ENCODE data around the gene ZFAND2A.
A peak's percentile ranks its signal among the peaks of the same experiment; 100 is the strongest.
"Not testable (repeated sequence)": the region's sequence is repeated elsewhere in the genome, so short reads cannot be mapped to it uniquely, and the experiment has no call there.

The ZFAND2A gene

DNA sequence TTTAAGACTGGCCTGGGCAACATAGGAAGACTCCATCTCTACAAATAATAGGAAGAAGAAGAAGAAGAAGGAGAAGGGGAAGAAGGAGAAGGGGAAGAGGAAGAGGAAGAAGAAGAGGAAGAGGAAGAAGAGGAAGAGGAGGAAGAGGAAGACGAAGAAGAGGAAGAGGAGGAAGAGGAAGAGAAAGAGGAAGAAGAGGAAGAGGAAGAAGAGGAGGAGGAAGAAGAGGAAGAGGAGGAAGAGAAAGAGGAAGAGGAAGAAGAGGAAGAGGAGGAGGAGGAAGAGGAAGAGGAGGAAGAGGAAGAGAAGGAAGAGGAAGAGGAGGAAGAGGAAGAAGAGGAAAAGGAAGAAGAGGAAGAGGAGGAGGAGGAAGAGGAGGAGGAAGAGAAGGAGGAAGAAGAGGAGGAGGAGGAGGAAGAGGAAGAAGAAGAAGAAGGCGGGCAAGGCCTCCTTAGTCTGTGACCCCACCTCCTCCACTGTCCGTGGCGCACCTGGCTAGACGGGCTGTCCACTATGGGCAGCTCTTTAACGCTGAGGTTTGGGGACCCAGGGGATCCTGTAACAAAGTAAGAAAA lies 28.8 kb upstream of the ZFAND2A start:
- no peak for FAIRE-seq
- TF ChIP-seq POLR2A (IDR thresholded peaks at IDR 0.05; ENCODE audit: low read depth, low read length): no peak
- DNase-seq (ENCODE audit: insufficient read length, low spot score): no peak

DNA sequence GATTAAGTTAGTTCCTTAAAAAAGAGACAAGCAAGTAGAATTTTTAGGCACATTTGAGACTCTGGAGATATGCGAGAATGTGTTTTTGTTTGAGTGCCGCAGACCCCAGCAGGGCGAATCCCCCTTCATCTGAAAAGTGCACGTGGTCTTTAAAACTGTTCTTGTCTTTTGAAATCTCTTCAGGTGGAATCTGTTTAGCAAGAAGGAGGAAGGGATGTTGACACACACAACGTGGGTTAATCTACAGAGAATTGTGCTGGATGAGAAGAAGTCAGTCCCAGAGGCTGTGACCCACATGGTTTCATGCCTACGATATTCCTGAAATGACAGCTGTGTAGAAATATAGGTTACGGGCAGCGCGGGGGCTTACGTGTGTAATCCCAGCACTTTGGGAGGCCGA lies 27.1 kb upstream of the ZFAND2A start:
- FAIRE-seq (no peak), DNase-seq (ENCODE audit: insufficient read length, low spot score) (no peak)
- TF ChIP-seq POLR2A (IDR thresholded peaks at IDR 0.05; ENCODE audit: low read depth, low read length): no peak

DNA sequence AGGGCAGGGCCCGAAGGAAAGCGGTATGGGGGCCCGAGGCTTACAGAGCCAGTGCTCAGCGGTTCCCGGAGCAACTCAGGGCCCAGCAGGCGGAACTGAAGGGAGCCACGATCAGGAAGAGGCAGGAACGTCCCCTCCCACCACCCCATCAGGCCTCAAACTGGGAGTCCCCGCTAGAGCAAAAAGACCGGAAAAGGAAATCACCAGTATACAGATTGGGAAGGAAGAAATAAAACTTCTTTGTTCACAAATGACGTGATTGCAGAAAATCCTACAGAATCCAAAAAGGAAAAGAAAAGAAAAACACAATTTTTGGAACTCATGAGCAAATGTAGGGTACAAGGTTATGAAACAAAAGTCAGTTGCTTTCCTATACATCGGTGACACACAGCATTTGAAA lies 21.6 kb upstream of the ZFAND2A start:
- TF ChIP-seq POLR2A (IDR thresholded peaks at IDR 0.05; ENCODE audit: low read depth, low read length): no peak
- no peak for DNase-seq (ENCODE audit: insufficient read length, low spot score)
- FAIRE-seq: no peak

DNA sequence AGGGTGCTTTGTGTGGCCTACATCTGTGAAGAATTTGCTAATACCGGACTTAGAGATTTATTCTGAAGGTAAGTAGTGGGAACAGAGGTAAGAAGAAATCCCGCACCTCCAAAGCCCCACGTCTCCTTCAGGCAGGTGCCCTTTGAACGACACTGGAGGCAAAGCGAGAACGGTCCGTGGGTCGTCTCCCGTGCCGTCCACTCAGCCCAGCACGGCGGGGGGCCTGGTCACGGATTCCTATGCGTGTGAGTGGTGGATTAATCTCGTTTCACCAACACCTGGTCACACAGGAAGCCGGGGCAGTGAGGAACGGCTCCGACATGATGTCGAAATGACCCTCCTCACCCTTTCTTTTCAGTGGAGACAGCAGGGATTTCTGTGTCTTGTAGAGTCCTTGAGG lies 21.0 kb upstream of the ZFAND2A start:
- no peak for FAIRE-seq
- TF ChIP-seq POLR2A (IDR thresholded peaks at IDR 0.05; ENCODE audit: low read depth, low read length): no peak
- DNase-seq (ENCODE audit: insufficient read length, low spot score): no peak

DNA sequence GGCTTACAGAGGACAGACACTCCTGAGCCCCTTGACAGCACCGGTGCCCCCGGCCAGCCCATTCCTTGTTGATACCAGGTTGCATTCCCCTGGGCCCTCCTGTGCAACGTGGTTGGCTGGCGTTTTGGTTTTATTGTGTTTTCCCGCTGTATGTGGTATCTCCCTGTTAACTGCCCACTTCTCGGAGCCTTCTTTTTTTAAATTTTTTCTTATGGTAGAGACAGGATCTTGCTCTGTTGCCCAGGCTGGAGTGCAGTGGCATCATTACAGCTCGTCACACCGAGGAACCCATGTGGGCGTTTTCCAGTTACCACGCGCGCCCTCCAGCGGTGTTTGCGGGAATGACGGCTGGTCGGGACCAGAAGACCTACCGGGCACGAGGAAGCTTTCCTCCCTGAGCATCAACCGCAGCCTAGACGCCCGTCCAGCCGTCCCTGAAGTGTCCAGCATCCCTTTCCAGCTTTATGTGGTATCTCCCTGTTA lies 16.9 kb upstream of the ZFAND2A start:
- FAIRE-seq: no peak
- no peak for DNase-seq (ENCODE audit: insufficient read length, low spot score)
- TF ChIP-seq POLR2A (IDR thresholded peaks at IDR 0.05; ENCODE audit: low read depth, low read length): no peak

DNA sequence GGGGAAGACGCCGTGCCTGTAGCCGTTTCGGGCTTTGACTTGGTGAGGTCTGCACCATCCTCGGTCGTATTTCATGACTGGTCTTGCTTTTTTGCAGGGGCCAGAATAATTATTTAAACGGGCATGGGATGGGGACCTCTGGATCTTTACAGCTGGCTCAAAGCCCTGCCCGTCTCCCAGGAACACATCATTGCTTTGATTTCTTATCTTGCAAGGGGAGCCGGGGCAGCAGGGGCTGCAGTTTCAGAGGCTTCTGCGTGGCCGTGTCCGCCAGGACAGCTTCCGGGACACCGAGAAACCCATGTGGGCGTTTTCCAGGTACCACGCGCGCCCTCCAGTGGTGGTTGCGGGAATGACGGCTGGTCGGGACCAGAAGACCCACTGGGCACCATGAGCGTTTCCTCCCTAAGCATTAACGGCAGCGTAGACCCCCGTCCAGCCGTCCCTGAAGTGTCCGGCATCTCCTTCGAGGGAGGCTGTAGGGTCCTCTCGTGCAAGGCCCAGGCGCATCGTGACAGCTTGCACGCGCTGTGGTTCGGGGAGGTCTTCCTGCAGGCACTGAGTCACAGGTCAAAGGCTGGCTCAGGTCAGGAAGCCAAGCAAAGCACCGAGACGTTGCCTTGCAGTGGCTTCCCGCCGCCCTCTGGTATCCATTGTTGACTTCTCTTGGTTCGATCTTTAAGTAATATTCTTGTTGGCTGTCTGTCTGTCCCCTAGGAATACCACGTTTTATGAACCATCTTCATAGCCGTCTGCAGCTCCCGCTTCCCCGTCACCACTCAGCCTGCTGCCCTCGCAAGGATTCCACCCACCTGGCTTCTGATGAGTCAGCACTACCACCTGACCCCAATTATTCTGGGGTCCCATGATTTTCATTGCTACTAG lies 16.2 kb upstream of the ZFAND2A start:
- DNase-seq (ENCODE audit: insufficient read length, low spot score): peak; percentile 94
- no peak for FAIRE-seq

DNA sequence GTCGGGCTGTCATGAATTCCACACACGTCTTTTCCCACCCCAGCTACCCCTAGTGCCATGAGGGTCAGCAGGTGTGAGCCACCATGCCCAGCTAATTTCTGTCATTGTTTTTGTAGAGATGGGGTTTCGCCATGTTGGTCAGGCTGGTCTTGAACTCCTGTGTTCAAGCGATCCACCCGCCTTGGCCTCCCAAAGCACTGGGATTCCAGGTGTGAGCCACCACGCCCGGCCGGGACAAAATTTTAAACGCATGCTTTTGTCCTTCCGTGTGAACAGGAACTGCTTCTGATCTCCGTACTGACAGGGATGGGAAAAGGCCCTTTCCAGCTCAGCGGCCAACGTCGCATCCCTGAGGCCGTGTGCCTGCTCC lies 15.6 kb upstream of the ZFAND2A start:
- FAIRE-seq: no peak
- TF ChIP-seq POLR2A (IDR thresholded peaks at IDR 0.05; ENCODE audit: low read depth, low read length): no peak

More for the DNA sequence above, 16.2 kb upstream of the ZFAND2A start:
- 0 out of 2 replicates have a peak, but pooled peaks have one; percentile 24 for TF ChIP-seq POLR2A (IDR thresholded peaks at IDR 0.05; ENCODE audit: low read depth, low read length)

DNA sequence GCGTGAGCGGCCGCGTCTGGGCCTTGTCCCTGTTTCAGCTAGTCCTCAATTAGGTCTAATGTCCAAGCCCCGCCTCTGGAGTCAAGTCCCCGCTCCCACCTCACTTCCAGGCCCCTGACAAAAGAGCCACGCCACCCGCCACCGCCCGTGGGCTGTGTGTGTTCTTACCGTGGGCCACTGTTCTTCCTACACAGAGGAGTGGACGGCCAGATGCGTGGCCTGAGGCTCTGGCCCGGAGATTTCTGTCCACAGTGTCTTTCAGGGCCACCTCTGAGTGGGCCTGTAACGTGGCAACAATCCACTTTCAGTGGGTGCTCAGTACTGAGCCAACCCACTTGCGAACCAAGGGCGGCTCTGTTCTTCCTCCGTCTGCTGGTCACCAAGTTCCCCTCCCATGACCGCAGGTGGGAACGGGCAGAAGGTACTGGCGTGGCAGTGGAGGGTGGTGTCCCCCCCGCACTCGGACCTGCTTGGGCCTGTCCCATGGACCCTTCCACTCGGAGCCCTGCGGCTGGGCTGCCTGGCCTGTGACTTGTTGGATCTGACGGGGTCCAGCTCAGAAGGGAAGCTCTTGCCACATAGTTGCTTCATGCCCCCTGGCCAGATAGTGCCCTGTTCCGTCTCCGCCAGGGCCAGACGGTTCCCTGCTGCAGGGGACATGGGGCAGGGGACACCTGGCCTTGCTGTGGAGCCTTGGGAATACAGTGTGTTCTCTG lies 15.0 kb upstream of the ZFAND2A start:
- TF ChIP-seq POLR2A (IDR thresholded peaks at IDR 0.05; ENCODE audit: low read depth, low read length): no peak
- DNase-seq (ENCODE audit: insufficient read length, low spot score) (no peak), FAIRE-seq (no peak)

More for the DNA sequence above, 15.6 kb upstream of the ZFAND2A start:
- no peak for DNase-seq (ENCODE audit: insufficient read length, low spot score)

DNA sequence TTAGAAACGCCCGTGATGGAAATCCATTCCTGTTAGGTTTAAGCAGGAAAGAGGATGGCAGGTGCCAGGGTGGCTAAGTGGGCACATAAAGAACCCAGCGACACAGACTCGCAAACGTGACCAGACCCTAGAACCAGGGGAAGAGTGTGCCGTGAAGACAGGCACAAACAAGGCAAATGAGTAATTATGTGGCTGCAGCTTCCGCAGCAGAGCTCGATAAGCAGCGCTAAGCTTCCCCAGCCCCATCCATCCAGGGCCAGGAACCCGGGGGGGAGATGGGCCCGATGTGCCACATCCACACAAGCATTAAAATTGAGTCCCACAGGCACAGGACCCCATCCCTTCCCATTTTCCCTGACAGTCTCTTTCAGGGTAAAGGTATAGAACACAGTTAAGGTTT lies 14.0 kb upstream of the ZFAND2A start:
- no peak for TF ChIP-seq POLR2A (IDR thresholded peaks at IDR 0.05; ENCODE audit: low read depth, low read length)
- FAIRE-seq: no peak
- DNase-seq (ENCODE audit: insufficient read length, low spot score): no peak

DNA sequence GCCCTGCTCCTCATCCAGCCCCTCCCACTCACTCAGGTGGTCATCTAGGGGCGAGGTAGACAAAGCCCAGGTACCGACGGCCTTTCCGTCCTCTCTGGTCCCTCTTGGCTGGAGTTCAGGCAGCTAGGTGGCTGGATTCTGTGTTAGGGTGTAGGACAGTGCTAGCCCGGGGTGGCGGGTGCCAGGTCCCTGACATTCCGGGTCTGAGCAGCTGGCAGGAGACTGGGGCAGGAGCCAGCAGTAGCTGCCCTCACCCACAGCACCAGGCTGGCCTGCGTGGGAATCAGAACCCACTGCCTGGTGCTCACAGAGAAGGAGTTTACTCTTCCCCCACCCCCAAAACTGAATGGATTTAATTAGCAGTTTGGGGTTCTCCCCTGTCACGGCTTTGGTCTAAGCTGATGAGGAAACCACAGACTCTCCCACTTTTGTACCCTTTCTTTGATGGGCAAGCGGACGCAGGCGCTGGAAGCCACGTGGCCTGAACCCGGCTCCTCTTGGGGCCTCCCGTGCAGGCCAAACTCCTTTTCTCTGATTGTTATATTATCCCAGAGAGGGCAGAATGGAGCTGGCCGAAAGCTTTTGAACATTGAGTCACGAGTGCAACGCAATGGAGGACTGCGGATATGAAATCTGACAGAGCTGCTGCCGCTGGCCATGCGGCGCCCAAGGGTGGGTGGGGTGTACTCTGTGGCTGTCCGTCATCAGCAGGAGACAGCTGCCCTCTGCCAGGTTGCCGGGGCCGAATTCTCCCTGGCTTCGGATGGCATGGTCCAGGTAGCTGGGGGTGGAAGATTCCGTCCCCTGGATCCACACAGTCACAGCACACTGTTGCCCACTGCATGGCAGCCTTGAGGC lies 12.9 kb upstream of the ZFAND2A start:
- no peak for TF ChIP-seq POLR2A (IDR thresholded peaks at IDR 0.05; ENCODE audit: low read depth, low read length)
- FAIRE-seq: no peak
- no peak for DNase-seq (ENCODE audit: insufficient read length, low spot score)

DNA sequence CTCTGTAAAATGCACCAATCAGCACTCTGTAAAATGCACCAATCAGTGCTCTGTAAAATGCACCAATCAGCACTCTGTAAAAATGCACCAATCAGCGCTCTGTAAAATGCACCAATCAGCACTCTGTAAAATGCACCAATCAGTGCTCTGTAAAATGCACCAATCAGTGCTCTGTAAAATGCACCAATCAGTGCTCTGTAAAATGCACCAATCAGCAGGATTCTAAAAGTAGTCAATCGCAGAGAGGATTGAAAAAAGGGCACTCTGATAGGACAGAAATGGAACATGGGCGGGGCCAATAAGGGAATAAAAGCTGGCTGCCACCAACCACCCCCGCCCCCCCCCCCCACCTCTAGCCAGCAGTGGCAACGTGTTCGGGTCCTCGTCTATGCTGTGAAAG lies 11.5 kb upstream of the ZFAND2A start:
- FAIRE-seq; DNase-seq (ENCODE audit: insufficient read length, low spot score): not testable (repeated sequence)

DNA sequence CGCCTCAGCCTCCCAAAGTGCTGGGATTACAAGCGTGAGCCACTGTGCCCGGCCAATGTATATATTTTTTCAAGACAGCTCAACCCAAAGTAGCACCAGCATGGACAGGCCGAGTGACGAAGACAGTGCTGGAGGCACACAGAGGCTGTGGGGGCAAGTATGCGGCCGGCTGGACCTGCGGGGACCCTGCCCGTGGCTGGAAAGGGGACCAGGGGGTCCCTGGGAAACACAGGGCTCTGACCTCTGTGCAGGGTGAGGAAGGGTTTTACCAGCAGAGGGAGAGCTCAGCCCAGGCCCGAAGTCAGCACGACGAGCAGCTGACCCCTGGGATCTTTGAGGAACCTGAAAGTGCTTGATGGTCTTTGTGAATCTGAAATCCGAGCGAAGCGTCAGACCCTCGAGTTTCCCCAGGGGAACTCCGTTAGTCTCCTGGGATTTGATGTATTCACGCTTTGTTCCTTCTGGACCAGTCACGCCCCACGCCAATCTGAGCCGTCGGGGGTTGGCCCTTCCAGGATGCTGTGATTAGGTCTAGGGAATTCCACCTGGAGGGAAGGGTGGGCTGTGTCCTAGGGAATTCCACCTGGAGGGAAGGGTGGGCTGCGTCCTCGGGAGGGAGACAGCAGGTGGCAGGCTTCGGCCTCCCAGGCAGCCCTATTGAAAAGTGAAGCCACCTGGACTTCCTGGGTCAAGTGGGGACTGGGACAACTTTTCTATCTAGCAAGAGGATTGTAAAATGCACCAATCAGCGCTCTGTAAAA lies 10.9 kb upstream of the ZFAND2A start:
- FAIRE-seq (no peak), DNase-seq (ENCODE audit: insufficient read length, low spot score) (no peak)
- TF ChIP-seq POLR2A (IDR thresholded peaks at IDR 0.05; ENCODE audit: low read depth, low read length): no peak

Measured in H54 (cell line).